Eye (tissue), 1 donor: ENCODE results near the gene TBCCD1.
"Not testable (repeated sequence)": the region's sequence is repeated elsewhere in the genome, so short reads cannot be mapped to it uniquely, and the experiment has no call there.

Experiments
- DNase-seq: peaks from one replicate; pipeline ENCODE4 v3.0.0-alpha.2; 2015

The TBCCD1 gene

GRCh38 chr3:186596568-186597287 lies 29.6 kb upstream of the TBCCD1 start:
- no peak for DNase-seq

- DNase-seq = no peak
Measured at GRCh38 chr3:186594591-186595113, 27.5 kb upstream of the TBCCD1 start.

GRCh38 chr3:186593862-186594261 lies 26.7 kb upstream of the TBCCD1 start:
- no peak for DNase-seq

- no peak for DNase-seq
Measured at GRCh38 chr3:186592682-186593081, 25.5 kb upstream of the TBCCD1 start.

GRCh38 chr3:186590580-186591295 lies 23.6 kb upstream of the TBCCD1 start:
- DNase-seq = no peak

- DNase-seq = no peak
Measured at GRCh38 chr3:186589856-186590579, 22.9 kb upstream of the TBCCD1 start.

GRCh38 chr3:186589121-186589520 lies 22.0 kb upstream of the TBCCD1 start:
- DNase-seq = no peak

- no peak for DNase-seq
Measured at GRCh38 chr3:186588632-186589031, 21.5 kb upstream of the TBCCD1 start.

- DNase-seq = no peak
Measured at GRCh38 chr3:186587183-186587582, 20.0 kb upstream of the TBCCD1 start.

- not testable (repeated sequence) for DNase-seq
Measured at GRCh38 chr3:186586245-186586644, 19.1 kb upstream of the TBCCD1 start.

- DNase-seq = no peak
Measured at GRCh38 chr3:186583831-186584230, 16.7 kb upstream of the TBCCD1 start.

- DNase-seq = no peak
Measured at GRCh38 chr3:186582541-186582940, 15.4 kb upstream of the TBCCD1 start.

GRCh38 chr3:186580785-186581184 lies 13.6 kb upstream of the TBCCD1 start:
- no peak for DNase-seq

GRCh38 chr3:186577521-186577920 lies 10.4 kb upstream of the TBCCD1 start:
- no peak for DNase-seq

- DNase-seq = no peak
Measured at GRCh38 chr3:186571644-186572013, 4.5 kb upstream of the TBCCD1 start.

- no peak for DNase-seq
Measured at GRCh38 chr3:186570941-186571643, 4.0 kb upstream of the TBCCD1 start.

GRCh38 chr3:186570096-186570940 lies 3.2 kb upstream of the TBCCD1 start, which contains the start of gene DNAJB11:
TSS of gene DNAJB11 (plus strand) at chr3:186570720. CDS start at chr3:186570898, 178 bp downstream.
- DNase-seq = peak; percentile 100

- no peak for DNase-seq
Measured at GRCh38 chr3:186569779-186570095, 2.6 kb upstream of the TBCCD1 start.

- not testable (repeated sequence) for DNase-seq
Measured at GRCh38 chr3:186569361-186569760, 2.2 kb upstream of the TBCCD1 start.

- DNase-seq = no peak
Measured at GRCh38 chr3:186566772-186567071, 417 bp downstream of the TBCCD1 start.

GRCh38 chr3:186564586-186564985 lies 2.6 kb downstream of the TBCCD1 start:
- no peak for DNase-seq

GRCh38 chr3:186552408-186553031 lies 14.6 kb downstream of the TBCCD1 start:
- no peak for DNase-seq
